Endothelial cell of umbilical vein (primary cell): ENCODE measurements around the gene SLC46A2.

Source experiments
- CTCF ChIP-seq, 2 donors: IDR thresholded peaks; 1 replicate in 1 of 2; 2 replicates in 1 of 2; pipeline ENCODE4 v1.5.1; 2011; ENCODE audit warnings: low read length in 2 of 2, mild to moderate bottlenecking in 2 of 2, moderate library complexity in 2 of 2, control low read depth in 1 of 2, inconsistent platforms in 1 of 2, low read depth in 1 of 2; ENCODE audit not compliant: insufficient read depth in 1 of 2; ENCODE audit errors: extremely low read depth in 1 of 2
- EZH2 ChIP-seq: IDR thresholded peaks from 2 replicates; pipeline ENCODE4 v1.6.1; 2012; ENCODE audit warnings: borderline replicate concordance, low read depth, mild to moderate bottlenecking, moderate library complexity, low read length, inconsistent platforms; ENCODE audit not compliant: severe bottlenecking
- FOS ChIP-seq: IDR thresholded peaks from 2 replicates; pipeline ENCODE4 v1.6.1; 2011; ENCODE audit warnings: mild to moderate bottlenecking, low read length, moderate library complexity, borderline replicate concordance; ENCODE audit not compliant: insufficient read depth
- GATA2 ChIP-seq: IDR thresholded peaks from 2 replicates; pipeline ENCODE4 v1.7.0; 2011; ENCODE audit warnings: low read depth, mild to moderate bottlenecking, moderate library complexity, mixed read lengths, low read length; ENCODE audit not compliant: insufficient read length, insufficient read depth
- JUN ChIP-seq: IDR thresholded peaks from 2 replicates; pipeline ENCODE4 v1.6.1; 2011; ENCODE audit warnings: borderline replicate concordance, low read depth; ENCODE audit not compliant: insufficient read length, insufficient read depth
- MYC ChIP-seq: IDR thresholded peaks from one replicate; pipeline ENCODE4 v1.6.1; 2011; ENCODE audit warnings: mild to moderate bottlenecking, low read depth, low read length
- POLR2A ChIP-seq: IDR thresholded peaks from 2 replicates; pipeline ENCODE4 v1.6.1; 2012; ENCODE audit warnings: low read depth, mild to moderate bottlenecking, control low read depth, low read length
- POLR2AphosphoS5 ChIP-seq: IDR thresholded peaks from 2 replicates; pipeline ENCODE4 v1.6.1; 2012; ENCODE audit warnings: low read depth, mild to moderate bottlenecking, control low read depth, low read length, moderate library complexity; ENCODE audit not compliant: insufficient read depth
- TF ChIP-seq, protein P1 (sequence below): IDR thresholded peaks from 2 replicates; pipeline ENCODE4 v1.6.1; 2011; ENCODE audit not compliant: insufficient read depth, insufficient read length

DNA sequence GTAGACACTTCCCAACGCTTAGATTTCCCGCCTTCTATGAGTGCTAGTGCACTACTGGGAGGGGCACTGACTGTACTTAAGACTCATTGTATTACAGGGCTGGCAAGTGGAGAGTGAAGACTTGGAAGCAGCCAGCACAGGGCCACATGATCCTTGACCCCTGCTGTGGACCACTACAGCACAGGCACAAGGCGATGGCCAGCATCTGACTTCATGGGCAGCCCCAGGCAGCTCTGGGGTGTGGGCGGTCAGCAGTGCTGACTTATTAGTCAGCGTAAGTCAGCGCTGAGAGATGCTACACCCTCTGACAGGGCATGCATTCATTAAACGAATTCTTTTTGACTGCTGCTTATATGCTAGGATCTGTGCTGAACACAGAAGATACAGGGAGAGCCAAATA, 9.3 kb downstream of the SLC46A2 start:
- TF ChIP-seq CTCF (IDR thresholded peaks at IDR 0.05; ENCODE audit: extremely low read depth in 1 of 2, insufficient read depth in 1 of 2, low read depth in 1 of 2, low read length in 2 of 2) (no peak), POLR2A (no peak), POLR2AphosphoS5 (no peak), EZH2 (no peak), MYC (no peak), JUN (no peak), FOS (no peak), GATA2 (no peak)
- TF ChIP-seq, protein P1, sequence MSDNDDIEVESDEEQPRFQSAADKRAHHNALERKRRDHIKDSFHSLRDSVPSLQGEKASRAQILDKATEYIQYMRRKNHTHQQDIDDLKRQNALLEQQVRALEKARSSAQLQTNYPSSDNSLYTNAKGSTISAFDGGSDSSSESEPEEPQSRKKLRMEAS = no peak
